GM19239 (cell line): ENCODE measurements around the gene MKLN1.
"Not testable (repeated sequence)": the region's sequence is repeated elsewhere in the genome, so short reads cannot be mapped to it uniquely, and the experiment has no call there.

Experiments used
- DNase-seq: peaks from one replicate; pipeline ENCODE4 v3.0.0; 2011; ENCODE audit warnings: low spot score; ENCODE audit not compliant: insufficient read length
- FAIRE-seq: peaks from 2 replicates; lab custom pipeline; 2011; peaks lifted over from hg19 to GRCh38; lab: Jason Lieb, UNC

MKLN1 gene

DNA sequence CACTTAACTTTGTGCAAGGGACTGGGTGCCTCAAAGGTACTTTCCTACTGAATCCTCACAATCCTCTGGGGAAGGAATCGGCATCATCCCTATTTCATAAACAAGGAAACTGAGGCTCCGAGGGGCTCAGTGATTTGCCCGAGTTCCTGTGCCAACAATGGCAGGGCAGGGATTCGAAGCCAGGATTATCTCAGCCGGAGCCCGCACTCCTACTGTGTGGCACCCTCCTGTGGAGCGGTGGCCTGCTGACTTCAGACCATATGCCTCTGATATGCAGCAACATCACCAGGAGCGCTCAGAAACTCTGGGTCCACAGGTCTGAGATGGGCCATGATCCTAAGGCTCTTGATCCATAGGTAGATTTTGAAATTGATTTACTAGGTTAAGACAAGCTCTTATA lies 182.1 kb downstream of the MKLN1 start:
- FAIRE-seq (no peak), DNase-seq (no peak)

DNA sequence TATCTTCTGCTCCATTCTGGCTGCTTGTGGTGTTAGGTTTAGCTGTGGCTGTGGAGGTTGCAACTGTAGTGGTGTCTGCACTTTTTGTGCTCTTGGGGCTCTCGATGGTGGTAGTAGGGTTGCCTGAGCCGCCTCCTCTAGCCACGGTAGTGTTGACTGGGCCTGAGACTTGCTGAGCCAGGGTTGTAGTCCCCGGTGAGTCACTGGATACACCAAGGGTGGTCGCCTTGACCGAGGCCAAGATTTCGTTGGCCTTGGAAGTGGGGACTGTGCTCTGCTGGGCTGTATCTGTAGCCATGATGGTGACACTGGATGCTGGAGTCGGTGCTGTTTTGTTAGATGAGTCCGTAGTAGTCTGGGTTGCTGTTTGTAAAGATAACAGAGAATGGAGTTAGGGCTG lies 183.4 kb downstream of the MKLN1 start:
- no peak for FAIRE-seq
- no peak for DNase-seq

DNA sequence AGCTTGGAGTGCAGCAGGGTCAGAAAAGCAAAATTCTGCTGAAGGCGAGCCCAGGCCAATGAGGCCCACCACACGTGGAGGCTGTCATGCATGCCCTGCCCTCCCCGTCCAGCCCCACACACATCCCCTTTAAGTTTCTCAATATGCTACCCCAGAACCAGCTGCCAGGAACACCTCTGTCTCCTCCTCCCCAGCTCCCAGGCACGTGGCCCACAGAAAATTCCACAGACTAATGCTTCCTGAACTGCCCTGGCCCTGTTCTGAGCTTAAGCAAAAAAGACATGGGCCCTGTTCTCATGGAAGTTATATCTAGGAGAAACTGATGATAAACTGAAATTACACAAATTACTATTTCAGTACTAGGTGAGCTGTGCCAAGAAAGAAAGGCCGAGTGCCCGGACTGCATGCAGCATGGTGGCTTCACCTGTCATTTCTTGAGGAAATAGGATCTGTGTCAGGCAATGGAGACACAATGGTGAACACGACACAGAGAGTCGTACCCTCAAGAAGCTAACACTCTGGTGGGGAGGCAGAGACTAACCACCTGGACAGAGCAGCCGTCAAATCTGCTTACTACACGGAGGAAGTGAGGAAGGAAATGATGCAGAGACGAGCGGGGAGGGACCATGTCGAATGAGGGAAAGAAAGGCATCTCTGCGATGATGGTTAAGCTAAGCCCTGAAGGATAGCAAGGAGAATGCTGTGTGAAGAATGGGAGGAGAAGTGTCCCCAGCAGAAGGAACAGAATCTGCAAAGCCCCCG lies 184.3 kb downstream of the MKLN1 start:
- FAIRE-seq (no peak), DNase-seq (no peak)

DNA sequence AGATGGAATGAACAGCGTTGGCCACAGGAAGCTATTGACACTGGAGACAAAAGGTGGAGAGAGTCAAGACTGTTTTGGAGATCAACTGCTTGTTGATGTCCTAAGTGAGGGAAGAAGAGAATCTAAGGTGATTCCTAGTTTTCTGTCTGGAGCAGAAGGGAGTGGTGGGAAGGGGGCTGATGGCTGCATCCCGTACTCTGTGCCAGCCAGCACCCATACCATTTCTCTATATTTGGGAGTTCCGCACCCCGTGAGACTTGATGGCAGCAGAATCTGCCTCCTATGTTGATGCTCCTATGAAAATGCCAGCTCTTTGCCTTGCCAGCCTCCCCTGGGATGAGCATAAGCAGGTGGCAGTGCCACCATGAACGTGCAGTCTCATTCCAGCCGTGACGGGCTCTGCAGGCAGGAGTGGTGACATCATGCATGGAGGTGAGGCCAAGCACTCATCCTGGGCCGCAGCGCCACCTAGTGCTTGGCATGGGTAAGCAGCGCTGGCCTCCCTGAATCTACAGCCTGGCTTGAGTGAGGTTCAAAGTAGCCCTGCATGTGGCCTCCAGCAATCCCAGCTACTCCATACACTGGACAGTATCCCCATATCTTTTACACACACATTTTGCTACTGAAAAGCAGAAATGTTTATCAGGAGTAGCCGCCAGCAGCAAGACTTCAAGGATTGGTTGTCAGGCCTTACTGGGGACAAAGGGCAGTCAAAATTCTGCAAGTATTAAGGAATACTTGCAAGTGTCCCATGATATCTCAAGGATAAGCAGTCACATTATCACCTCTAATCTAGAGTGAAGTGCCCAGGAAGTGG lies 185.8 kb downstream of the MKLN1 start:
- FAIRE-seq: peak; percentile 52
- peak; percentile 69 for DNase-seq

DNA sequence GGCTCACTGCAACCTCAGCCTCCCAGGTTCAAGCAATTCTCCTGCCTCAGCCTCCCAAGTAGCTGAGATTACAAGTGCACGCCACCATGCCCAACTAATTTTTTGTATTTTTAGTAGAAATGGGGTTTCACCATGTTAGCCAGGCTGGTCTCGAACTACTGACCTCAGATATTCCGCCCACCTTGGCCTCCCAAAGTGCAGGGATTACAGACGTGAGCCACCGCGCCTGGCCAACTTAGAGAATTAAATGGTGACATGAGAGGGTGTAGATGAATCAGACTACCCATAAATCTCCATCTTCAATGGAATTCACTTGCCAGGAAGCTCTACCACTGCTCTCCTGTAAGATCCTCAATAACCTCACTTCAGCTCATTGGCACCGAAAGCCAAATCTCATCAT lies 187.8 kb downstream of the MKLN1 start:
- not testable (repeated sequence) for DNase-seq, FAIRE-seq

DNA sequence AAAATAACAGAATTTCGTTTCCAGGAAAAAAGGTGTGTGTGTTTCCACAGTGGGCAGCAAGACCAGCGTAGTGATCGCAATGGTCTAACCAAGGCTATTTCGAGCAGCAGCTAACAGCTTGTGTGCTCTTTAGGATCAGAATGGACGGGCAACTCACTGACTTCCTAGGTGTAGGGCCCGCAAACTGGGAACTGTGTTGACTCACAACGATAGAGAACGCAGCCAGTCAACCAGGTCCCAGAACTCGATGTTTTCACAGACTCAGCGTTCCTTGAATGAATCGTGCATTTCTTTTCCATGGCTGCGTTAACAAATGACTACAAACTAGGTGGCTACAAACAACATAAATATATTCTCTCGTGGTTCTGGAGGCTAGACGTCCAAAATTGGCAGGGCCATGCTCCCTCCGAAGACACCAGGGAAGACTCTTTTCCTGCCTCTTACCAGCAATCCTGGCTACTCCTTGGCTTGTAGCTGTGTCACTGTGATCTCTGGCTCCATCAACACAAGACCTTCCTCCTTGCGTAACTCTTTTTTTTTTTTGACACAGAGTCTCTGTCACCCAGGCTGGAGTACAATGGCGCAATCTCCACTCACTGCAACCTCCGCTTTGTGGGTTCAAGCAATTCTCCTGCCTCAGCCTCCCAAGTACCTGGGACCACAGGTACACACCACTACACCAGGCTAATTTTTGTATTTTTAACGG lies 189.7 kb downstream of the MKLN1 start:
- FAIRE-seq (no peak), DNase-seq (no peak)

DNA sequence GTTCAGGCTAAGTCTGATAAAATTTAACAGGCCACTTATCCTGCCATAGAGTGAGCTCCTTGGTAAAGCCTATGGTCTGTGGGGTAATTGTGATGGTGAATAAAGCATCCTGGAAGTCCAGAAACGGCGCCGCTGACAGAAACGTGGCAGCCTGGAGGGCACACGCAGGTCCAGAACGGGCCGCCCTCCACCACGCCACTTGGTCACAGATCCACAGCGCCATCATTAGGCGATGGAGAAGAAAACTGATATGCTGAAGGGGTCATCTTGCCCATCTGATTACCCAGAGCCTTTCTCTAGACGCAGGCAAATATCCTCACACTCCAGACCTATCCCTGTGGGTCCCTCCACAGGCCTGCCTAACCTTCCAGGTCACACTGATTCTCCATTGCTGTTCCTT lies 190.9 kb downstream of the MKLN1 start:
- no peak for FAIRE-seq
- DNase-seq: no peak

DNA sequence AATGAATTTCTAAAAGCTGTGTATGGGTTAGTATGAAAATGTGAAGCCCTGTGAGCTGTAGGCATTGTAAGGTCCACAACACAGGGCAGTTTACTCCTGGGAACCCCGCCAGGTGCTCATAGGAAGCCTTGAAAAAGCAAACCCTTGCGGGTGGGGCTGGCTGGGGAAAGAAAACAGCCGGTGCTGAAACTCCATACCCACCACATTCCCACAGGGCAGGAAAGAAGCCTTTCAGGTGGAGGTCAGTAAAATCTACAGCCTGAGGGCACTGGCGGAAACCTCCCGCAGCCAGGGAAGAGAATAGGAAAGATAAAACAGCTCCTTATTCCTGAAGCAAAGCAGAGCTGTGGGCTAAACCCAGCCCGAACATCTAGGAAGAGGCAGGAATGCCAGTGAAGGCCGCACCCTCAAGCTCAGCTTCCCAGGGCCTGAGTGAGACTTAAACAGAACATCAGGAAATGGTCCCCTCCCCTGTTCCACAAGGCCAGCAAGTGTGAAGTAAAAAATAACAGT lies 194.0 kb downstream of the MKLN1 start:
- DNase-seq: no peak
- no peak for FAIRE-seq

DNA sequence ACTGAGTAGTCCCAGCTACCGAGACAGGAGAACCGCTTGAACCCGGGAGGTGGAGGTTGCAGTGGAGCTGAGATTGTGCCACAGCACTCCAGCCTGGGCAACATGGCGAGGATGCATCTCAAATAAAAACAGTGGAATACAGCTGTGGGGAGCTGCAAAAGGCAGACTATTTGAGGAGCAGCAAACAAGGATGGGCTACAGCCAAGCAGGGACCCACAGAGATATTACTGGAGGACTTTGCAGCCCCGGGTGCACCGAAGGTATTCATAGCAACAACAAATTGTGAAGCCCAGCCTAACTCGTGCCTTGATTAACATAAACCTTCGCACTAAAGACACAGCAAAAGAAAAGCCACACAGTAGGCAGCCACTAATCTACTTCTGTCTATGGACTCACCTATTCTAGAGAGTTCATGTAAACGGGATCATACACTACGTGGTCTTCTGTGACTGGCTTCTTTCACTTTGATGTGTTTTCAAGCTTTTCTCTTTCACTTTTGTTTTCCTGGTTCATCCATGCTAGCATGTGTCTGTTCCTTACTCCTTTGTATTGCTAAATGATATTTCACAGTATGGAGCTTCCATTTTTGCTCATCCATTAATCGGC lies 194.8 kb downstream of the MKLN1 start:
- no peak for DNase-seq
- no peak for FAIRE-seq

DNA sequence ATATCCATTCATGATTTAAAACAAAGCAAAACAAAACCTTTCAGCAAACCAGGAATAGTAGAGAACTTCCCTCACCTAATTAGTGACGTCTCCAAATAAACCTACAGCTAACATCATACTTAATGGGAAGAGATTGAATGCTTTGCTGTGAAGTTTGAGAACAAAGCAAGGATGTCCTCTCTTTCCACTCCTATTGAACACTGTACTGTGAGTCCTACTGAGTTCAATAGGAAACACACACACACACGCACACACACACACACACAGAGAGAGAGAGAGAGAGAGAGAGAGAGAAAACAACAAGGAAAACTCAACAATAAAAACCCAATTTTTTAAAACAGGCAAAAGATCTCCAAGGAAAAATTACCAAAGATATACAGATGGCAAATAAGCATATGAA lies 196.4 kb downstream of the MKLN1 start:
- FAIRE-seq (no peak), DNase-seq (no peak)

DNA sequence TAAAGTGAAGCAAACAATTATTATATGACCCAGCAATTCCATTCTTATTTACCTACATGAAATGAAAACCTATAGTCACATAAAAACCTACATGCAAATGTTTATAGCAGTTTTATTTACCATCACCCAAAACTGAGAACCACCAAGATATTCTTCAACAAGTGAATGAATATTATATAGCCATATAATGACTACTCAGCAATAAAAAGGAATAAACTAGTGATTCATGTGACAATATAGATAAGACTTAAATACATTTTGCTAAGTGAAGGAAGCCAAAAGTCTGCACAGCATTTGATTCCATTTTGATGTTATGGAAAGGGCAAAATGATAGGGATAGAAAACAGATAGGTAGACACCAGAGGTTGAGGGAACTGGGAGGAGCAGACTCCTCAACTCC lies 197.0 kb downstream of the MKLN1 start:
- no peak for FAIRE-seq
- DNase-seq: no peak

DNA sequence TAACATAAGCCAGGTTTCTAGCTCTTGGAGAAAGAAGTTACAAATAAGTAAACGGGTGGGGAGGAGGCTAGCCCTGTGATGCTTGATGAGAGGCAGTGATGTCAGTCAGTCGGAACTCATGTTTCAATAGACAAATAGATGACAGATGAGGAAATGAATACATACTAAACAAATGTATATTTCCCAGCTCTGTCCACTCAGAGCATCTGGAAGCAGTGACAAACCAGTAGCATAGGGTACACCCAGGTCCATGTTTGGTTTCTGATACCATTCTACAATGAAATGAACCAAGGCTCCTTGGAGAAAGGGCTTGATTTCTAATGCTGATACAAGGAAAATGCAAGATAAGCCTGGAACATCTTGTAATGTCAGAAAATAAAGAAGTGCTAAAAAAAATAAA lies 198.1 kb downstream of the MKLN1 start:
- DNase-seq: no peak
- no peak for FAIRE-seq

DNA sequence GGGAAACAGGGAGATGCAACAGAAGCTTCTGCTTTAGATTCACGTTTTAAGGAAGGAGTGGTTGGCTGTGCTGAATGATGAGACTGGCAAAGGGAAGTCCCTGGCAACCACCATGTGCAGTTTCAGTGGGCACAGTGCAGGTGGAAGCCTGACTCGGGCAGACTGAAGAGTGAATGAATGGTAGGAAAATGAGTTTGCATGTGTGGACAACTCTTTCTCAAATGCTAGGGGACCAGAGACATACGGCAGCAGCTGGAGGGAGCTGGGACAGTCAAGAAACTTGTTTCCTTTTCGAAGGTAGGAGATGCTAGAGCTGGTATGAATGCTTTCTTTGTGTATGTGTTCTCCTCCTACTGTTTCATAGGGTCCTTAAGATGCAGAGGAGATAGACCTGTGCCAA lies 199.8 kb downstream of the MKLN1 start:
- no peak for FAIRE-seq
- DNase-seq: no peak

DNA sequence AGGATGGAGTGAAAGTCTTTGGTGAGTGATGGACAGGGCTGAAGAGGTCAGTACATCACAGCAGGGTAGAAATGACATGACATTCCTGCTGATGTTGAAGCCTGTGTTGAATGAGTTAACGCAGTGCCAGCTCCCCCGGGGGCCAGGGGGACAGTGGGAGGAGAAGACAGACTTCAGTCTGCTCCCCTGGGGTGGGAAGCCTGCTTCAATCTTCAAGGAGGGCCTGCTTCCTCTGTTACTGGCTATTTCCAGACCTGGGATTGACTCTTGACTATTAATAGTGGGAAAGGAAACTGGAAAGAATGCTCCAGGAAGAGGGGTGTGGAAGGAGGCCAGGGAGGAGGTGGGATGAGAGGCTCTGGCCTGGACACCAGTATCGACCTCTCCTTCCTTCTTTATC lies 201.5 kb downstream of the MKLN1 start:
- DNase-seq (no peak), FAIRE-seq (no peak)

DNA sequence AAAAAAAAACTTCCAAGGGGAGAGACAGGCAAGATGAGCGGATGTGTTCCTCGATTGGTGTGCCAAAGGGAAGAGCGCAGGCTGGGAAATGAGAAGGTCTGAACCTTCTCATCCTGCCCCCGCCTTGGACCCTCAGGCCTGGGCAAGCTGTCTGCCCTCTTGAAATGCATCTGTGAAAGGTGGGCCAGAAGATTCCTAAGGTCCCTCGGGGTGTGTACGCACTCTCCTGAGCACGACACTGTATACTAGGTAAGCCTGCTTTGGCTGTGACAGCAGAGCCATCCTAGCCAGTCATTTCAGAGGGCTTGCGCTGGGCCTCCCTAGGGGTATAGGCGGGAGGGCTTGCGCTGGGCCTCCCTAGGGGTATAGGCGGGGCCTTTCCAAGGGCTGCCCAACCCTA lies 201.9 kb downstream of the MKLN1 start:
- no peak for DNase-seq
- FAIRE-seq: no peak

DNA sequence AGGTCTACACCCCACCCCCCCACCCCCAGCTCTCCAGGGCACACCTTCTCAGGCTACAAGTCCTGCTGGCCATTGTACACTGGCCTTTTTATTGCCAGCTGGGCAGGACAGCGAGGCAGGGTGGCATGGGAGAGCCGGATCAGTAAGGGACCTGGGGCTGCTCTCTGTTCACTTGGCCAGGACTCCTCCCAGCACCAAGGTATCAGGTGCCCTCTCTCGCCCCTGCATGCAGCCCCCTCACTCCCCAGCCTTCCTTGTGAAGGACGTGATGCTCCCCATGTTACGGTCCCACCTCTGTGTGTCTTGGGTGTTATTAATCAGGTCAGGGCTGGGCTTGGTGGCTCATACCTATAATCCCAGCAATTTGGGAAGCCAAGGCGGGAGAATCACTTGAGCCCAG lies 202.5 kb downstream of the MKLN1 start:
- no peak for FAIRE-seq
- no peak for DNase-seq

DNA sequence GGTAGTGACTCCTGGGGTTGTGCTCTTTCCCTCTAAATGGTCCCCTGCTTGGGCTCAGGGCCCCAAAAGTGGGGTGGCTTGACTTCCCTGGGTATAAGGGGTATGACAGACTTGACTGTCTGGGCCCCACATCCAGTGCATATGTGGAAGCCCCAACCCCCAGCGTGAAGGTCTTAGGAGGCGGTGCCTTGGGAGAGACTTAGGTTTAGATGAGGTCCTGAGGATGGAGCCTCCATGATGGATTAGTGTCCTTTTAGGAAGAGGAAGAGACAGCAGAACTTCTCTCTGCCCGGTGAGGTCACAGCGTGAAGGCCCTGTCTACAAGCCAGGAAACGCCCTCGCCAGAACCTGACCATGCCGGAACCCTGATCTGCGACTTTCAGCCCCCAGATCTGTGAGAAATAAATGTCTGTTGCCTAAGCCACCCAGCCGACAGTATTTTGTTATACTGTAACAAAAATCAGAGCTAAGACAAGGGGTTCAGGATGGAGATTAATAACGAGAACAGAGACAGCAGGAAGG lies 205.0 kb downstream of the MKLN1 start:
- FAIRE-seq (no peak), DNase-seq (no peak)

DNA sequence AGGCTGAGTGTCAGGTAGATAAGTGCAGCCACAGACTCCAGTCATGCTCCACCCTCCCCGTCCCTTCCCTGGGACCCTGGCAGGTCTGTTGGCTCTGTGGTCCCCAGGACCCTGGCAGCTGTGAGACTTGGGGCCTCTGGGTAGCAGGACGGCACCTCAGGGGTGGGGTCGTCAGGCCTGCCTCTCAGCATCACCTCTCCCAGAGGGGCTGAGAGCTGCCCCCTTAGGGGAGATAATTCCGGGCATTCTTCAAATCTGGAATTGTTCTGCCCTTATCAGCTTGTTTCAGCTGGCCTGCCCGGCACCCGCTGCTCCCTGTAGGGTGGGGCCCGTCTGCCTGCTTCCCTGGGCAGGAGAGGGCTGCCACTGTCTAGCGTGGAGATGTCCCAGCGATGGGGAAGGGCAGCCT lies 205.5 kb downstream of the MKLN1 start:
- FAIRE-seq: no peak

DNA sequence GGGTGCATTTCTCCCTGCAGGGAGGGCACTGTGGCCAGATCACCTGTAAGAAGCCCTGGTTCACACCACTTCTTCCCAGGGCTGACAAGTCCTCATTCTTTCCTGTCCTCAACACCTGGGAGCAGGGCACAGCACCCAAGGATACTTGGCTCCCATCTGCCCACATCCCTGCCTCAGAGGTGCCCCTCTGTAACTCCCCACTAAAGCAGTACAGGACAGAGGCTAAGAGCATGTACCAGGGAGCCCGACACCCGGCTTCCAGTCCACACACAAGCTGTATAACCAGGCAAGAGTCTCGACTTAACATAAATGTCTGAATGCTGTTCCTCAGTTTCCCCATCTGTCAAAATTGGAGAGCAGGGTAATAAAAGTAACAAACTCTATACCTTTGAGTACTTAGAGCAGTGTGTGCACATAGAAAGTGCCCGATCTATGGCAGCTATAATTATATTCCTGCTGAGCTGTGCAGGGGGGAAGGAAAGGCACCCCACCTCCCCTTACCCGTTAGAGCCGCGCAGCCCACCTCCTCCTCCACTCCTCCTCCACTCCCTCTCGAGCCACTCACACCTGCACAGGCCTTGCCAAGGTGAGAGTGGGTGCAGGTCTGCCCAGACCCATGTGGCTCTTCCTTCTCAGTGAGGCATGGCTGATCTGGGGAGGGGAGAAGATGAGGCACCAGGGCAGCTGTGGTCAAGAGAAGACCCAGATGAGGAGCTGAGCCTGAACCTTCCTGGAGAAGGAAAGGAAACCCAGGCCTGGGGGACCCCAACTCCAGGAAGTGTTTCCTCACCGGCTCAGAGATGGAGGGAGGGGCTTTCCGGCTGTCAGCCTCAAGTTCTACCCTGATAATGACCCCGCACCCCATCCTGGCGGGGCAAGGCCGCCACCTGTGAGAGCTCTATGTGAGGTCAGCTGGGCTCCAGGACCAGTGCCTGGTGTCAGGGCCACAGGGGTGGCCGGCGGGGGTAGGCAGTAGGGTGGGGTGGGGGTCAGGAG lies 206.2 kb downstream of the MKLN1 start:
- FAIRE-seq (no peak), DNase-seq (no peak)

More for the DNA sequence above, 205.5 kb downstream of the MKLN1 start:
- no peak for DNase-seq
